Measurements from ENCODE around the gene CMSS1.

DNA sequence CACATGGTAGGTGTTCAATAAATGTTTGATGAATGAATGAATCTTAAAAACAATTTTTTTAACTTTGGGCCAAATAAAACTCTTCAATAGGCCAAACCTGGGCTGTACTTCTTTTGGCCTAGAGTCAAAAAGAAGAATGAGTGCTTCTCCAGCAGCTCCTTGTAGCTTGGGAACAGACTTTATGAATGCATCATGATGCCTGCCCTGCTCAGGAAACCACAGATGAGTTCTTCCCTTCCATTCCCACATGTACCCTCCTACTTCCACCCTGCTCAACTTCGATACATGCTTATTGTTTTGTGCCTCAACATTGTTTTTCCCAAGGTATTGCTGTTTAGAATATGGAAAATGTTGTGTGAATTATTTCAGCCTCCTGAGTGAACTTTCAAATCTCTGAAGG is 209.7 kb downstream of the CMSS1 start:
- TF ChIP-seq, protein P1, sequence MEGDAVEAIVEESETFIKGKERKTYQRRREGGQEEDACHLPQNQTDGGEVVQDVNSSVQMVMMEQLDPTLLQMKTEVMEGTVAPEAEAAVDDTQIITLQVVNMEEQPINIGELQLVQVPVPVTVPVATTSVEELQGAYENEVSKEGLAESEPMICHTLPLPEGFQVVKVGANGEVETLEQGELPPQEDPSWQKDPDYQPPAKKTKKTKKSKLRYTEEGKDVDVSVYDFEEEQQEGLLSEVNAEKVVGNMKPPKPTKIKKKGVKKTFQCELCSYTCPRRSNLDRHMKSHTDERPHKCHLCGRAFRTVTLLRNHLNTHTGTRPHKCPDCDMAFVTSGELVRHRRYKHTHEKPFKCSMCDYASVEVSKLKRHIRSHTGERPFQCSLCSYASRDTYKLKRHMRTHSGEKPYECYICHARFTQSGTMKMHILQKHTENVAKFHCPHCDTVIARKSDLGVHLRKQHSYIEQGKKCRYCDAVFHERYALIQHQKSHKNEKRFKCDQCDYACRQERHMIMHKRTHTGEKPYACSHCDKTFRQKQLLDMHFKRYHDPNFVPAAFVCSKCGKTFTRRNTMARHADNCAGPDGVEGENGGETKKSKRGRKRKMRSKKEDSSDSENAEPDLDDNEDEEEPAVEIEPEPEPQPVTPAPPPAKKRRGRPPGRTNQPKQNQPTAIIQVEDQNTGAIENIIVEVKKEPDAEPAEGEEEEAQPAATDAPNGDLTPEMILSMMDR (IDR thresholded peaks at IDR 0.05) = no peak
- TF ChIP-seq POLR2A (IDR thresholded peaks at IDR 0.05) = no peak
